Measurements from ENCODE around the gene HOXA9.

HOXA9 gene

GRCh38 chr7:27200761-27201579 is 35.6 kb upstream of the HOXA9 start:
- DNase-seq, result peak; percentile 60

DNA sequence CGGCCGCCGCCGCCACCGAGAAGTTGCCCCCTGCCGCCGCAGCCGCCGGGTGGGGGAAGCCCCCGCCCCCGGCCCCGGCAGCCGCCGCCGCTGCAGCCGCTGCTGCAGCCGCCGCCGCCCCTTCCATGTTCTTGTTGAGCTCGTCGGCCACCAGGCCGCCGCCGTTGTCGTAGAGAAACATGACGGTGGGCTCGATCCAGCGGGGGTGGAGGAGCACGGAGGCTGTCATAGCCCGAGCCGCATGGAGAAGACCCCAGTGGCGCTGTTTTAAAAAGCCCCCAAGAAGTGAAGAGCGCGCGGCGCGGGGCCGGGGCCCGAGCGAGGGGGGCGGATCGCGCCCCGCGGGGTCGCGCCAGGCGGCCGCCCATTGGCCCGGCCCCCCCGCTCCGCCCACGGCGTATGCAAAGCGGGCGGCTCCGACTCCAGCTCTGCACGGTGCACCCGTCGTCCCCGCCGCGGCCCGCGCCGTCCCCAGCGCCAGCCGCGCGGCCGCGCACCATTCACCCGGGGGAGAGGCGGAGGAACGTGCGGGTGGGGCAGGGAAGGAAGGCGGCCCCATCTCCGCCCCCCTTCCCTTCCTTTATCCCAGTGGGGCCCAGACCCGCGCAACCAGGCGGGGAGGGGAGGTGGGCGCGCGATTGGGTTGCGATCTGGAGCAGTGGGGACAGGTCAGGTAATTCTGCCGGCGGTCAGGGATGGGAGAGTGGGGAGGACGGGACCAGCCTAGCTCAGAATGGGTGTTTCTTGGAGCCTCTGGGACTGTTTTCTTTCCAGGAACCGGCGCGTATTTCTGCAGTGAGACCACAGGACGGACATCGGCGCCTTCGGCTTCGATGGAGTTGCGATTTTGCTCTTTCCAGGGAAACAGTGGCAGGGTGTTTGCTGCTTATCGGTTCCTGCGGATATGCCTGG is 34.8 kb upstream of the HOXA9 start, which contains the start of gene HOXA13:
TSS of gene HOXA13 (minus strand) at position 243 of the 912 bp plus-strand sequence. CDS start at position 229, 14 bp downstream.
- peak; percentile 87 for DNase-seq

- DNase-seq, result peak; percentile 72
Observed at GRCh38 chr7:27198871-27199801, 33.8 kb upstream of the HOXA9 start.

GRCh38 chr7:27198138-27198841 is 33.0 kb upstream of the HOXA9 start:
- peak; percentile 55 for DNase-seq

DNA sequence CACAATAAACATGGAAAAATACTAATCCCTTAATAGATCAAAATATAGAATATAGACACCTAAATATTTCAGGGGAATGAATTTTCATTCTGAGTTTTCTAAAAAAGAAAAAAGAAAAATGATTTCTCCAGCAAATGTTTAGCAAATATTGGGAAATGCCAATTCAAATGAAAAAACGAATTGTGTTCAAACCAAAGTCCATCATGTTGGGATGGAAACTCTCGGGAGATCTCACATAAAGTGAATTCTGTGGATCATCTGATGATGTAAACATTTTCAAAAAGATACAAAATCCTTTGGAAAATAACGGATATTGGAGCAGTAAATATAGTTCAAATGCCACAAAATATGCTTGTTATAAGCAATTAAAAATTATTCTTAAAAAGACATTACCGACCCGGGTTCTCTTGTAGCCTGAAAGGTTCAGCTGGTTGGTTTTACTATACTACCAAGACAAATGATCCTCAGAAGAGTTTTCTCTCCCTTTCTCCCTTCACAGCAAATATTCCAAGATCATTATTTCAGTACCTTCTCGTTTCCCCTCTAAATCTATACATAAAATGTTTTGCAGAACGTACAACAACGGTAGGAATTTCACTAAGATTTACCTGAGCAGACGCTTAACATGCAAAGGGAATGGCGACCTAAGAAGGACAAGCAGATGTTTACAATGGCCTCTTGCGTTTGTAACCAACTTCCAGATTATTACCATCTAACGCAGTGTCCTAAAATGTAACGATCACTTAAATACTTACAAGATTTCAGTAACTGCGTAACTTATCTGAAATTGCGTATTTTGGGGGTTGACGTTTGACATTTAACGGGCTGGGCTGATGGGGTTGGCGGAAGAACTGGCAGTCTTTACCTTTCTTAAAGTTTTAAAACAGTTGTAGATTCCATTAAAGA is 32.1 kb upstream of the HOXA9 start:
- DNase-seq, result no peak

- peak; percentile 80 for DNase-seq
Observed at GRCh38 chr7:27196287-27196767, 31.0 kb upstream of the HOXA9 start.

- DNase-seq, result no peak
Observed at GRCh38 chr7:27194686-27195379, 29.5 kb upstream of the HOXA9 start.

GRCh38 chr7:27194002-27194352 is 28.6 kb upstream of the HOXA9 start:
- no peak for DNase-seq

GRCh38 chr7:27193335-27194001 is 28.1 kb upstream of the HOXA9 start:
- DNase-seq, result no peak

DNA sequence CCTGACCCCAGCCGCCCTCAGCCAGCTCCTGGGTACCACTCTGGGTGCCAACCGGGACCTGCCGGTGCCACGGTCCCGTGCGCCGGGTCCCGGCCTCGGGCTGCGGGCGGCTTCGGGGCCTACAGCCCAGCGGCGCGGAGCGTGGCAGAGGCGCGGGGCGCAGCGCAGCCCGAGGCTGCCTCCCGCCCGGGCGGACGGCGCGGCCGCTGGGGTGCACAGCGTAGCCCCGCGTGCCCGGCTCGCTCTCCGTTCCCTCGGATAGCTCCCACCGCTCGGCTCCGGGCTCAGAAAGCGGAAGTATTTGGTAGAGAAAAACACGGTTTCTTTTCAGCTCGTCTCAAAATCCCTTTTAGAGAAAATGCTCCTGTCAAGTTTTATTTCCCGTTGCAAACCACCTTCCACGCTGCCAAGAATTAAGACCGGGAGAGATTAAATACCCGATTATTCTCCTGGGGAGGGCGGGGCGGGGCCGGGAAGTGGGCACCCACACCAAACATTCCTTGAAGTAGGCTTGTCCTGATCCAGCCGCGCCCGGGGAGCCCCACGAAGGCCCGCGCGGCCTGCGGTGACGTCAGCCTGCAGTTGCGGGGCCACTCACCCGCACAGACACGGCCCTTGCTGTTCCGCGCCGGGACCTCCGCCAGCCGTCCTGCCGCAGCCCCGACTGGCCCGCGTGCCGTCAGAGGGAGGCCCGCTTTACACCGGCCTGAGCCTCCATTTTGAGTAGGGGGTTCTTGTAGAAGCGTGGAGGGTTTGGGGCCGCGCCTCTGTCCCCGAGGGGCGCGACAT is 27.4 kb upstream of the HOXA9 start:
- DNase-seq, result peak; percentile 40

DNA sequence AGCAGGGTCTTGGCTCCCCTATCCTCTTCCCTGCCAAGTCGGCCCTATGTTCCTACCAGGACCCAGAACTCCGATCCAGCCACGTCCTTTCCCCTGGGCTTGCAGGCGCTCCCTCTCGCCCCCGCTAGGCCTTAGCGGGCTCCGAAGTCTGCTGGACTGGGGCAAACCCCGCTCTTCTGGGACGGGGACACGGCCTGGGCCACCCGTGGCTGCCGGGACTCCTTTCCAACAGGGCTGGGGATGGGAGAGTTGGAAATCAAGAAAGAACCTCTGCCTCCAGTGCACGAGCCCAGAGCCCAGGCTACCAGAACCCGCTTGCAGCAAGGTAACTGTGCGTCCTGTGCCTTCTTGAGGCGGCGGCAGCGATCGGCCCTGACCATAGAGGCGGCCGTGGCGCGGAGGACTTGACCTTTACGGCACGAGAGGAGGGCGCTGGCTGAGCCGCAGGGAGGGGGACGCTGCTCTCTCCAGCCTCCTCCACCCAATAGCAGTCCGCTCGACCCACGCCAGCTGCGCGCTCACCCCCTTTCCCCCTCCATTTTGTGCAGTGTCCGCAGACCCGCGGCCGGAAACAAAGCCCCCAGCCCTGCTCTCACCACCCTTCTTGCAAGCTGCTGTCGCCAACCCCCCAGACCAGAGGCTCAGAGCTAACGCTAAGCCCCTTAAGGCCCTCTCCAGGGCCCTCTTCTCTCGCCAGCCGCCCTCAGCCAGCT is 26.7 kb upstream of the HOXA9 start:
- no peak for DNase-seq

DNA sequence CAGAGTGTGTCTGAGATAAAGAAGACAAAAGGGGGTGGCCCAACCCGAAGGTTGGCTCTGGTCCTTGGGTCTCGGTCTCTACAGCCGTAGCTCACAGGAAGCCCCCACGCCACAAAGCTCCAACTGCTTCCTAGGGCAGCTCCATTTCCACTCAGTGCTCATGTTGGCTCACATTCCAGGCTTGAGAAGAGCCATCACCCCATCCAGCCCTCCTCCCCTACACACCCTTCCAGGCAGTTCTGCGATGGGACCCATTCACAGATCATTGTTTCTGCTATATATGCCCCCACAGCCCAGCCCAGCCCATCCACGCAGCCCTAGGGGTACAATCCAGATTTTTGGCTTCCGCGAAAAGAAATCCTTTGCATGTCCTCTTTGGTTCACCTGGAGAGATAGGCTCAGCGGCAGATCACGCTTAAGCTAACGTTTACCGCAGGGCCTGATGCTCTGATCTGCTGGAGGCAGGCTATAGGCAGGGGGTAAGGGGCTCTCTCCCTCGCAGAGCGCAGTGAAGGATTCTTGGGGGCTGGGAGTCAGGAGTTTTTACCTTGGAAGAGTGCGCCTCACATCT is 25.9 kb upstream of the HOXA9 start:
- no peak for DNase-seq

GRCh38 chr7:27189997-27190748 is 24.8 kb upstream of the HOXA9 start:
- DNase-seq, result peak; percentile 78

- DNase-seq, result no peak
Observed at GRCh38 chr7:27189295-27189996, 24.1 kb upstream of the HOXA9 start.

DNA sequence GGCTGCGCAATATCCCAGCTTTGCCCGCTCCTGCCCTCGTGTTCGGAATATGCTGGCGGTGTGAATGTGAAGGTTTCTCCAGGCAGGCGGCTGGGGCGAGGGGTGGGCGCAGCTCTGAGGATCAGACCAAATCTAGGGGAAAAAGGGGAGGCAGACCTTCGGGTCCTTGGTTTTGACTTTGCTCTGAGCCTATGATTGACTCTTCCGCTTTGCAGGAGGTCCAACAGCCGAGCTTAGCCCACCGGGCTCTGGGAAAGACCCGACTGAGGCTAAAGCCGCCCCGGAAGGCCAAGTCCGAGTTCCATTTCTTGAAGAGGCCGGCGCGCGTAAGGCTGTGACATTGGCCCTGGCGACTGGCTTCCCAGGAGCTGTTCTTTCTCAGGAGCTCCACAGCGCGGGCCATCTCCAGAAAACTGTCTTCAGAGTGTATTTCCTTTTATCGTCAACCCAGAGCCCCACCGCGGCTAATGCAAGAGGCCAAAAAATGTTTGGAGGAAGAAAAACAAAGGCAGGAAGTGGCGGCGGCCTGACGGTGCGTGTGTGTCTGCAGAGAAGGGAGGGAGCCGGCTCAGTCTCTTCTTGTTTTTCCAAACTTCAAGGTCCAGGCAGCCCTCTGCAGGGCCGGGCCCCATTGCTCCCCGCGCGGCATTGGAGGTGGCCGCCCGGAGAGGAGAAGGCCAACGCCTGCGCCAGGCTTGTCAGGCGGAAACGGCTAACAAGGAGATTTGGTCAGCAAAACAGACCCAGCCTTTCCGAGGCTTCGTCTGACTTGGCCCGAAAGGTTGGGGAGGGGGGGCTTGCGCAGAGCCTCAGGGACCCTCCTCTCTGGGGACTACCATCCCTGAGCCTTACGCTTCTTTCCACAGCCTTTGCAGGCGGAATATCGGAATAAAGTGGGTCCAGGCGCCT is 23.3 kb upstream of the HOXA9 start:
- no peak for DNase-seq

Measured in NCI-H69 (cell line).